Lung (tissue), 12 donors: ENCODE measurements around the gene LSR. TPM values are rescaled to one million over a fixed set of nuclear protein-coding genes. Genes with fewer than 3 reads are reported as not detected.

Experiments
- ATAC-seq: fragments of 200-7000 bp; cut with Tn5 transposase; one replicate; pipeline ENCODE4 v1.9.1; 2020; ENCODE audit warnings: moderate number of reproducible peaks; ENCODE audit not compliant: insufficient read depth, low FRiP score
- DNase-seq, 3 donors: peaks; one replicate each; pipeline ENCODE4 v3.0.0-alpha.2; 2013 to 2017
- H3K27ac ChIP-seq, 2 donors: one replicate each; pipeline ENCODE4 v1.5.1; 2013; ENCODE audit warnings: mild to moderate bottlenecking in 2 of 2, moderate library complexity in 2 of 2, control low read depth in 1 of 2, inconsistent platforms in 1 of 2, low read depth in 1 of 2, low read length in 1 of 2
- H3K27me3 ChIP-seq, 3 donors: one replicate each; pipeline ENCODE4 v1.5.1; 2013; ENCODE audit warnings: low read length in 2 of 3; ENCODE audit not compliant: control insufficient read depth in 3 of 3, insufficient read depth in 3 of 3
- H3K36me3 ChIP-seq, 4 donors: one replicate each; pipeline ENCODE4 v1.5.1; 2013; ENCODE audit warnings: low read length in 4 of 4, mild to moderate bottlenecking in 1 of 4, moderate library complexity in 1 of 4; ENCODE audit not compliant: control insufficient read depth in 4 of 4, insufficient read depth in 4 of 4
- H3K4me1 ChIP-seq, 5 donors: one replicate each; pipeline ENCODE4 v1.5.1; 2013; ENCODE audit warnings: low read length in 5 of 5, mild to moderate bottlenecking in 2 of 5, moderate library complexity in 1 of 5; ENCODE audit not compliant: control insufficient read depth in 5 of 5, insufficient read depth in 5 of 5
- H3K4me3 ChIP-seq: one replicate; pipeline ENCODE4 v1.5.1; 2013; ENCODE audit warnings: mild to moderate bottlenecking, control low read depth, moderate library complexity
- H3K9ac ChIP-seq, 2 donors: one replicate each; pipeline ENCODE4 v1.5.1; 2013; ENCODE audit warnings: low read length in 2 of 2, control low read depth in 1 of 2; ENCODE audit not compliant: insufficient read depth in 1 of 2
- H3K9me3 ChIP-seq, 4 donors: one replicate each; pipeline ENCODE4 v1.5.1; 2013; ENCODE audit warnings: low read length in 3 of 4, mild to moderate bottlenecking in 1 of 4, moderate library complexity in 1 of 4; ENCODE audit not compliant: control insufficient read depth in 4 of 4, insufficient read depth in 3 of 4
- WGBS, 2 donors: extraction: QIAGEN DNeasy Blood & Tissue Kit; methylation state at CpG; one replicate each; pipeline ENCODE4 v1.1.7; 2013; 5-methylcytosine and 5-hydroxymethylcytosine counted together
- polyA plus RNA-seq, 2 donors: library from polyadenylated mRNA; stranded (reverse); fragments of 200-250 nt; gene quantifications; one replicate each; pipeline ENCODE4 v1.2.1, GENCODE V29; 2013
- total RNA-seq, 2 donors: library from RNA; depleted of rRNA in 1 of 2; stranded (reverse); fragments of >200 nt in 1 of 2; gene quantifications; one replicate each; pipeline ENCODE4 v1.2.1, GENCODE V29; 2014 to 2021
- TF ChIP-seq, protein P1 (sequence below): IDR thresholded peaks from 2 replicates; pipeline ENCODE4 v1.5.1; 2012; ENCODE audit warnings: mild to moderate bottlenecking; ENCODE audit errors: control extremely low read depth, extremely low read depth
- donor health status: control.
- donor health status: control.
- donor health status: Bipolar disorder and iron deficiency.
- donor health status: healthy.
- donor health status: DM: yes; HTN: yes; CAD: no.

The LSR gene
- total and polyA plus RNA-seq, 4 donors, result 30.8 to 82.0 (median 68.7) TPM

DNA sequence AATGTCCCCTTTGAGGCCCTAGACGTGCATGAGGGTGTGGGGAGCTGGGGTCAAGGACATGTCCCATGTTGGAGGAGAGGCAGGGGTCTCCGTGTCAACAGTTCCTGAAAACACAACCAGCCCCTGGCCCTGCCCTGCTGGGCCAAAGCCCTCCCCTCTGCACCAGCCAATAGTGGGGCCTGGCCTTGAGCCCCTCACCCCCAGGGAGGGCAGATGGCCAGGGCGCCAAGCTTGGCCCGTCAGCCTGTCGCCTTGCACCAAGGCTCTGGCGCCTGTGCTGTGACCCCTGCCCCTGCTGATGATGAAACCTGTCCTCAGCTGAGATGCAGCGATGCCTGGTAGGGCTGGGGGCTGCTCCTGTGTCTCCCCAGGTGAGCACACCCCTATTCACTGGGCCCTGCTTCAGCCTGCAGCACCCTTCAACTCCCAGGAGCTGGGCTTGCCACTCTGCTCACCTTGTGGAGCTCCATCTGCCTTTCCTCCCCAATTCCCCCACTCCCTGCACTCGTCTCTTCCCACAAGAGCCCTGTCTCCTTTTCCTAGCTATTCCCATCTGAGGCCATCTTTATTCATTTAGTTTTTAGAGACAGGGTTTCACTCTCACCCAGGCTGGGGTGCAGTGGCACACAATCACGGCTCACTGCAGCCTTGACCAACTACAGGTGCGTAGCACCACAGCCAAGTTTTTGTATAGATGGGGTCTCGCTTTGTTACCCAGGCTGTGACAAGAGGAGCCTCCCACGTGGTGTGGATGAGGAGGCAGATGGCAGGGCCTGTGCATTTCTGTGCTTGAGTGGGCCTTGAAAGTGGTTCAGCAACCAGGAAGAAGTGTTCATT, 31.4 kb downstream of the LSR start:
- Histone ChIP-seq H3K27ac (no peak overlapping the region), H3K9ac (no peak overlapping the region), H3K4me1 (peaks cover 0 to 43% (median 14%) of the 10 kb centered on the region in 5 donors), H3K4me3 (no peak overlapping the region), H3K27me3 (peaks cover 0 to 9% (median 0%) of the 10 kb centered on the region in 3 donors), H3K9me3 (no peaks in the 10 kb centered on the region), H3K36me3 (peaks cover 3 to 29% (median 16%) of the 10 kb centered on the region in 4 donors)
- DNase-seq (peak; percentile 82 to 87 (median 83)), ATAC-seq (no peak)
- TF ChIP-seq, protein P1, sequence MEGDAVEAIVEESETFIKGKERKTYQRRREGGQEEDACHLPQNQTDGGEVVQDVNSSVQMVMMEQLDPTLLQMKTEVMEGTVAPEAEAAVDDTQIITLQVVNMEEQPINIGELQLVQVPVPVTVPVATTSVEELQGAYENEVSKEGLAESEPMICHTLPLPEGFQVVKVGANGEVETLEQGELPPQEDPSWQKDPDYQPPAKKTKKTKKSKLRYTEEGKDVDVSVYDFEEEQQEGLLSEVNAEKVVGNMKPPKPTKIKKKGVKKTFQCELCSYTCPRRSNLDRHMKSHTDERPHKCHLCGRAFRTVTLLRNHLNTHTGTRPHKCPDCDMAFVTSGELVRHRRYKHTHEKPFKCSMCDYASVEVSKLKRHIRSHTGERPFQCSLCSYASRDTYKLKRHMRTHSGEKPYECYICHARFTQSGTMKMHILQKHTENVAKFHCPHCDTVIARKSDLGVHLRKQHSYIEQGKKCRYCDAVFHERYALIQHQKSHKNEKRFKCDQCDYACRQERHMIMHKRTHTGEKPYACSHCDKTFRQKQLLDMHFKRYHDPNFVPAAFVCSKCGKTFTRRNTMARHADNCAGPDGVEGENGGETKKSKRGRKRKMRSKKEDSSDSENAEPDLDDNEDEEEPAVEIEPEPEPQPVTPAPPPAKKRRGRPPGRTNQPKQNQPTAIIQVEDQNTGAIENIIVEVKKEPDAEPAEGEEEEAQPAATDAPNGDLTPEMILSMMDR, result no peak
- WGBS, 2 donors, result 66 to 86% methylated on average over 12 of the region's 12 CpGs

DNA sequence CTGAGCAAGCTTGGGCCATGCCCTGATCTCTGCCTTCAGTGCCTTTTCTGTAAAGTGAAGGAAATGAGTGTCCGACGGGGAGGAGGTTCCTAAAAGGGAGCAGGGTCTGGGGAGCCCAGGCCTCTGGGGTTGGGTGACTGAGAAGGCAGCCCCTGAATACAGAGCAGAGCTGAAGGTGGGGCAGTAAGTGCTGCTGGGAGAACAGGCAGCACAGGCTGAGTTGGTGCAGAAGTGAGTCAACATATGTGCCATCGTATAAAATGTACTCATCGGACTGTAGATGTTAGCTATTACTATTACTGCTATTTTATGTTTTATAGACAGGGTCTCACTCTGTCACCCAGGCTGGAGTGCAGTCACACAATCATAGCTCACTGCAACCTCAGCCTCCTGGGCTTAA, 32.5 kb downstream of the LSR start:
- H3K27ac ChIP-seq, result no peak overlapping the region
- H3K4me1 ChIP-seq, result peaks cover 0 to 45% (median 15%) of the 10 kb centered on the region in 5 donors
- H3K9me3 ChIP-seq, result no peaks in the 10 kb centered on the region
- TF ChIP-seq, protein P1, result no peak
- 57 to 70% methylated on average over 4 of the region's 4 CpGs for WGBS, 2 donors
- DNase-seq, result no peak
- no peak overlapping the region for H3K4me3 ChIP-seq
- peaks cover 3 to 26% (median 13%) of the 10 kb centered on the region in 4 donors for H3K36me3 ChIP-seq
- no peak overlapping the region for H3K9ac ChIP-seq
- ATAC-seq, result no peak
- H3K27me3 ChIP-seq, result peaks cover 0 to 9% (median 0%) of the 10 kb centered on the region in 3 donors

DNA sequence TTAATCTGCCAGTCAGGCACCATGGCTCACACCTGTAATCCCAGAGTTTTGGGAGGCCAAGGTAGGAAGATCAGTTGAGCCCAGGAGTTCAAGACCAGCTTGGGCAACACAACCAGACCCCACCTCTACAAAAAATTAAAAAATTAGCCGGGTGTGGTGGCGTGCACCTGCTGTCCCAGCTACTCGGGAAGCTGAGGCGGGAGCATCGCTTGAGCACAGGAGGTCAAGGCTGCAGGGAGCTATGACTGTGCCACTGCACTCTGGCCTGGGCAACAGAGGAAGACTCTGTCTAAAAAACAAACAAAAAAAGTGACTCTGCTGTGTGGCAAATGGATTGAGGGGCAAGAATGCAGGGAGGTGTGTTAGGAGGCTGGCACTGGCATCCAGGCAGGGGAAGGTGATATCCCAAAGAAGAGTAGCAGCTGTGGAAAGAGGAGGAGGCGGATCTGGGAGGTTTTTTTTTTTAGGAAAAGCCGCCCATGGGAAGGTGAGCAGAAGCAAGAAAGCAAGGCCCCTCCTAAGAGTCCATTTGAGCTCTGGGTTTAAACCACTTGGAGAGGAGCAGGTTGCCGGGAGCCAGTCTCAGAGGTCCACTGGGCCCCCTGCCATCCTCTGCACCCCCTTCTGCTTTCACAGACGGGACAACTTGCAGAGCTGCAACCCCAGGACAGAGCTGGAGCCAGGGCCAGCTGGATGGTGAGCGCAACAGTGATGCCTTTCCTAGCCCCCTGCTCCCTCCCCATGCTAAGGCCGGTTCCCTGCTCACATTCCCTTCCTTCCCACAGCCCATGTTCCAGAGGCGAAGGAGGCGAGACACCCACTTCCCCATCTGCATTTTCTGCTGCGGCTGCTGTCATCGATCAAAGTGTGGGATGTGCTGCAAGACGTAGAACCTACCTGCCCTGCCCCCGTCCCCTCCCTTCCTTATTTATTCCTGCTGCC, 35.6 kb downstream of the LSR start:
- H3K4me1 ChIP-seq, result peaks cover 0 to 44% (median 15%) of the 10 kb centered on the region in 5 donors

More for the DNA sequence above, 35.6 kb downstream of the LSR start:
- Histone ChIP-seq H3K27me3 (peaks cover 0 to 9% (median 0%) of the 10 kb centered on the region in 3 donors), H3K9me3 (no peaks in the 10 kb centered on the region), H3K36me3 (peaks cover 0 to 3% (median under 1%) of the 10 kb centered on the region in 4 donors), H3K27ac (no peak overlapping the region), H3K4me3 (no peak overlapping the region), H3K9ac (no peak overlapping the region)
- TF ChIP-seq, protein P1, result no peak
- DNase-seq (no peak), ATAC-seq (no peak)
- 66 to 76% methylated on average over 17 of the region's 17 CpGs for WGBS, 2 donors
